Testis (tissue), 2 donors: ENCODE measurements around the gene CHST8.

Experiments used
- CTCF ChIP-seq, 3 experiments: fragments of 450-650 bp in 2 of 3; fragments of 200-600 bp in 1 of 3; sonication (generic) in 1 of 3; IDR thresholded peaks; one replicate each; pipeline ENCODE4 v1.5.1; 2016 to 2019; ENCODE audit warnings: antibody characterized with exemption in 3 of 3, mild to moderate bottlenecking in 2 of 3, moderate library complexity in 1 of 3
- POLR2A ChIP-seq: fragments of 450-650 bp; IDR thresholded peaks from one replicate; pipeline ENCODE4 v1.6.1; 2017; ENCODE audit warnings: antibody characterized with exemption, mild to moderate bottlenecking, moderate library complexity

DNA sequence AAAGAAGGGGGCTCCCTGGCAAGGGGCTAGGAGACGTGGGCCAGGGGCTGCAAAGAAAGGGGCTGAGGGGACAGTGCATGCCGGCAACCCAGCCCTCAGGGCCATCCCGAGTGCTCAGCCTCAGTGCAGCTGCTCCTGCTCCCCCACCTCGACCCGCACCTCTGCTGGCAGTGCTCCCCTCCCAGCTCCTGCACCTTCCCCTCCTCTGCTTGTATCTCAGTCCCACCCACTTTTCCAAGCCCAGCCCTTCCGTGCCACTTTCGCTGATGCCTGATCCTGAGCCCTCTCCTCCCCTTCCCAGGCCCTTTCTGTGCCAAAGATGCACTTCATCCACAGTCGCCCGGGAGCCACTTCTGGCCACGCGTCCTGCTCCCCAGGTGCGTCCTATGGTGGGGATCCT lies 105.0 kb downstream of the CHST8 start:
- TF ChIP-seq CTCF (IDR thresholded peaks at IDR 0.05) (no peak), POLR2A (no peak)
